Measurements from ENCODE around the gene DCAF11. TPM values are rescaled to one million over a fixed set of nuclear protein-coding genes. Genes with fewer than 3 reads are reported as not detected.
A peak's percentile ranks its signal among the peaks of the same experiment; 100 is the strongest.

Gene DCAF11
- total RNA-seq, 6 experiments from 2014 or later = 28.1 to 36.3 (median 32.1) TPM

DNA sequence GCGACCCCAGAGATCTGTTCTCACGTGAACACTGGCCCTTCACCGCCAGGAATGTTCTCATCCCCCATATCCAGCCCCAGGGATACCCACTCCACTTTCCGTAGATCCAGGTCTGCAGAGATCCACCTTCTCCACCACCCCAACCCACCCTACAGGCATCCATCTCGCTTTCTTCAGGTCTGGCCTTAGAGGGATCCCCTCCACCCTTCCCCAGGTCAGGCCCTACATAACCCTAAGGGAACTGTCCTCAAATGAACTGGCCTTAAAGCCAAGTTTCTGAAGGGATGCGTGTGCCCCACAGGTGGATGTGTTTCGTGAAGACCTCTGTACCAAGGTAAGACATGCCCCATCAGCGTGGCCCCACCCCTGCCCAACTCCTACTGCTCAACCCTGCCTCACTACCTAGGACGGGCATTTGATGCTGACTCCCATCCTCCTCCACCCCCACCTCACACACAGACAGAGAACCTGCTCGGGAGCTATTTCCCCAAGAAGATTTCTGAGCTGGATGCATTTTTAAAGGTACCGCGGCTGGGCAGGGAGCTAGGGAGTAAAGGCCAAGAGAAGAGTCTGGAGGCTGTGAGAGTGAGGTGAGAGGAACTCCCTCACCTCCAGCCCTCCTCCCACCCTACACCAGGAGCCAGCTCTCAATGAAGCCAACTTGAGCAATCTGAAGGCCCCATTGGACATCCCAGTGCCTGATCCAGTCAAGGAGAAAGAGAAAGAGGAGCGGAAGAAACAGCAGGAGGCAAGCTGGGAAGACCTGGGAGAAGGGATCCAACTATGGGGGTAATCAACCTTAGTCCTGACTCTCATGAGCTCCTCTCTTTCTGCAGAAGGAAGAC is 22.3 kb downstream of the DCAF11 start:
- no peaks in the 10 kb centered on the region for H3K9me3 Mint-ChIP-seq
- peak overlapping the region; percentile 85 for H3K4me3 Mint-ChIP-seq
- TF ChIP-seq CTCF (IDR thresholded peaks at IDR 0.05) = no peak
- peaks cover 41% of the 10 kb centered on the region for H3K4me1 Mint-ChIP-seq (ENCODE audit: low read depth)
- no peak for DNase-seq
- H3K27me3 Mint-ChIP-seq (ENCODE audit: insufficient read depth) = peaks cover 6% of the 10 kb centered on the region
- peaks cover 29% of the 10 kb centered on the region for H3K36me3 Mint-ChIP-seq (ENCODE audit: low read depth)
- H3K27ac Mint-ChIP-seq = peak overlapping the region; percentile 78

- Mint-ChIP-seq H3K4me3 (no peak overlapping the region), H3K27me3 (ENCODE audit: insufficient read depth) (peaks cover 6% of the 10 kb centered on the region), H3K36me3 (ENCODE audit: low read depth) (peaks cover 29% of the 10 kb centered on the region), H3K9me3 (no peaks in the 10 kb centered on the region), H3K27ac (no peak overlapping the region), H3K4me1 (ENCODE audit: low read depth) (peaks cover 47% of the 10 kb centered on the region)
- TF ChIP-seq CTCF (IDR thresholded peaks at IDR 0.05) = no peak
- DNase-seq = no peak
These were observed 23.2 kb downstream of the DCAF11 start for GRCh38 chr14:24137529-24138395.

DNA sequence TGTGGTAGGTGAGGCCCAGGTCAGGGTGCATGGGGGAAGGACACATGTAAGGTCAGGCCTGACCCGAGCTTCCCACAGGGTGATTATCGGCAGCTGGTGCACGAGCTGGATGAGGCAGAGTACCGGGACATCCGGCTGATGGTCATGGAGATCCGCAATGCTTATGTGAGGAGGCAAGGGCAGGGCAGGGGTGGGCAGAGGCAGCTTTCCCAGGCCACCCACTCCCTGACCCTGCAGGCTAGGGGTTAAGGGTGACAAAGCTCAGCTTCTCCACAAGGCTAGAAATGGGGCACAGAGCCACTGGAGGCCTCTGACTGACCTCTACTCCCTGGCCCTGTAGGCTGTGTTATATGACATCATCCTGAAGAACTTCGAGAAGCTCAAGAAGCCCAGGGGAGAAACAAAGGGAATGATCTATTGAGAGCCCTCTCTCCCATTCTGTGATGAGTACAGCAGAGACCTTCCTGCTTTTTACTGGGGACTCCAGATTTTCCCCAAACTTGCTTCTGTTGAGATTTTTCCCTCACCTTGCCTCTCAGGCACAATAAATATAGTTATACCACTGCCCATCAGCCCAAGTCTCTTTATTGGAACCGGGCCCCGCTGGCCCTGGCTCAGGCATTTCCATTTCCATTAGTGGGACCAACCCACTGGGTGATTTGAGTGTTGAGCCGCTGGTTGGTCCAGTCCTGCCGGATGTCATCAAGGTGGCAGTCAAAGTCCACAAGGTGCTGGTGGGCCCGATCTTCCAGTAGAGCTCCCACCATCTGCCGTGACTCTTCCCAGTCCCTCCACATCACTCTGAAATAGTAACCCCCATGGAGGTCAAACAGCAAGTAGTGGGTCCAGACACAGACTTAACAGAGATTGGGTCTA is 24.1 kb downstream of the DCAF11 start:
- Mint-ChIP-seq H3K4me3 (peak overlapping the region; percentile 95), H3K36me3 (ENCODE audit: low read depth) (peaks cover 36% of the 10 kb centered on the region), H3K4me1 (ENCODE audit: low read depth) (peaks cover 56% of the 10 kb centered on the region), H3K27ac (peak overlapping the region; percentile 36; the same call in 1 of the 2 replicates), H3K27me3 (ENCODE audit: insufficient read depth) (peaks cover 6% of the 10 kb centered on the region), H3K9me3 (no peaks in the 10 kb centered on the region)
- DNase-seq = no peak
- no peak for TF ChIP-seq CTCF (IDR thresholded peaks at IDR 0.05)

- no peak; the same call in 1 of the 2 replicates for TF ChIP-seq CTCF (IDR thresholded peaks at IDR 0.05)
- DNase-seq = no peak
- no peak overlapping the region; the same call in 1 of the 2 replicates for H3K27ac Mint-ChIP-seq
- peaks cover 64% of the 10 kb centered on the region for H3K4me1 Mint-ChIP-seq (ENCODE audit: low read depth)
- peaks cover 40% of the 10 kb centered on the region for H3K36me3 Mint-ChIP-seq (ENCODE audit: low read depth)
- H3K9me3 Mint-ChIP-seq = no peaks in the 10 kb centered on the region
- H3K27me3 Mint-ChIP-seq (ENCODE audit: insufficient read depth) = peaks cover 6% of the 10 kb centered on the region
- H3K4me3 Mint-ChIP-seq = peak overlapping the region; percentile 95
These were observed 24.8 kb downstream of the DCAF11 start for GRCh38 chr14:24139272-24139934.

All from HFFc6 (cell line).